Stomach (tissue), 9 donors: Measurements from ENCODE around the gene OGDH. TPM values are rescaled to one million over a fixed set of nuclear protein-coding genes. Genes with fewer than 3 reads are reported as not detected.

Source experiments
- DNase-seq, 2 donors: peaks; one replicate each; pipeline versions ENCODE4 v3.0.0 to v3.0.0-alpha.2; 2013 to 2019
- H3K27ac ChIP-seq, 5 donors: fragments of 200-600 bp in 4 of 5; sonication (generic) in 4 of 5; one replicate each; pipeline ENCODE4 v1.5.1; 2013 to 2019; ENCODE audit warnings: mild to moderate bottlenecking in 1 of 5, moderate library complexity in 1 of 5
- H3K27me3 ChIP-seq, 3 donors: fragments of 200-600 bp; sonication (generic); one replicate each; pipeline ENCODE4 v1.5.1; 2017 to 2019; ENCODE audit warnings: mixed run types in 1 of 3
- H3K36me3 ChIP-seq, 4 donors: fragments of 200-600 bp; sonication (generic); 1 replicate in 3 of 4; 2 replicates in 1 of 4; pipeline ENCODE4 v1.5.1; 2016 to 2019
- H3K4me1 ChIP-seq, 4 donors: fragments of 200-600 bp; sonication (generic); one replicate each; pipeline ENCODE4 v1.5.1; 2016 to 2019
- H3K4me3 ChIP-seq, 4 donors: fragments of 200-600 bp; sonication (generic) in 3 of 4; one replicate each; pipeline ENCODE4 v1.5.1; 2016 to 2019; ENCODE audit warnings: mild to moderate bottlenecking in 1 of 4
- H3K9me3 ChIP-seq, 4 donors: fragments of 200-600 bp; sonication (generic); one replicate each; pipeline ENCODE4 v1.5.1; 2016 to 2019
- CTCF ChIP-seq, 7 experiments: fragments of 450-650 bp in 4 of 7; fragments of 200-600 bp in 3 of 7; sonication (generic) in 3 of 7; IDR thresholded peaks; one replicate each; pipeline ENCODE4 v1.5.1; 2016 to 2019; ENCODE audit warnings: antibody characterized with exemption in 7 of 7, control low read depth in 2 of 7, mild to moderate bottlenecking in 1 of 7
- EP300 ChIP-seq: sonication (generic); formaldehyde crosslinking; IDR thresholded peaks from one replicate; pipeline ENCODE4 v1.6.1; 2017; ENCODE audit warnings: antibody characterized with exemption
- POLR2A ChIP-seq, 4 donors: fragments of 450-650 bp; IDR thresholded peaks; one replicate each; pipeline ENCODE4 v1.6.1; 2016; ENCODE audit warnings: antibody characterized with exemption in 4 of 4, control low read depth in 2 of 4, mild to moderate bottlenecking in 1 of 4, moderate library complexity in 1 of 4
- POLR2AphosphoS5 ChIP-seq, 3 donors: sonication (generic); formaldehyde crosslinking; IDR thresholded peaks; one replicate each; pipeline ENCODE4 v1.6.1; 2016; ENCODE audit warnings: antibody characterized with exemption in 3 of 3
- WGBS, 5 donors: extraction: QIAGEN DNeasy Blood & Tissue Kit in 3 of 5; methylation state at CpG; one replicate each; pipeline versions ENCODE4 v1.1.5 to v1.1.7; 2013 to 2018; 5-methylcytosine and 5-hydroxymethylcytosine counted together
- intact Hi-C: fragments of 100-400 bp; cut with DNase I; formaldehyde crosslinking; loops from one replicate; pipeline ENCODE4 v1.15.1; 2023; ENCODE audit warnings: low total_unique reads
- polyA plus RNA-seq, 3 donors: library from polyadenylated mRNA; stranded (reverse); fragments of 200-250 nt; gene quantifications; one replicate each; pipeline ENCODE4 v1.2.3, GENCODE V29; 2013
- total RNA-seq, 5 donors: library from RNA; depleted of rRNA; stranded (reverse); fragments of >200 nt; gene quantifications; one replicate each; pipeline versions ENCODE4 v1.1.0 to v1.2.3, GENCODE V29; 2014 to 2016
- donor health status: healthy with polysubstance abuse.
- donor health status: Bipolar disorder and iron deficiency.
- donor health status: healthy.

The OGDH gene
- total and polyA plus RNA-seq, 8 donors, result 19.8 to 92.0 (median 31.3) TPM

GRCh38 chr7:44624318-44624717, 17.9 kb downstream of the OGDH start:
- H3K9me3 ChIP-seq, result no peaks in the 10 kb centered on the region
- TF ChIP-seq POLR2A (IDR thresholded peaks at IDR 0.05) (no peak), POLR2AphosphoS5 (IDR thresholded peaks at IDR 0.05) (no peak), CTCF (IDR thresholded peaks at IDR 0.05) (no peak), EP300 (no peak)
- intact Hi-C loops, result no loop called here
- H3K27me3 ChIP-seq, result no peaks in the 10 kb centered on the region
- no peak for DNase-seq
- H3K27ac ChIP-seq, result peak overlapping the region in 1 of 5 donors; percentile 81
- peaks cover 39 to 95% (median 69%) of the 10 kb centered on the region in 4 donors for H3K4me1 ChIP-seq
- 88 to 92% (median 91%) methylated on average over 9 of the region's 9 CpGs for WGBS, 5 donors
- H3K4me3 ChIP-seq, result no peak overlapping the region
- H3K36me3 ChIP-seq, result peaks cover 0 to 42% (median 32%) of the 10 kb centered on the region in 4 donors

DNA sequence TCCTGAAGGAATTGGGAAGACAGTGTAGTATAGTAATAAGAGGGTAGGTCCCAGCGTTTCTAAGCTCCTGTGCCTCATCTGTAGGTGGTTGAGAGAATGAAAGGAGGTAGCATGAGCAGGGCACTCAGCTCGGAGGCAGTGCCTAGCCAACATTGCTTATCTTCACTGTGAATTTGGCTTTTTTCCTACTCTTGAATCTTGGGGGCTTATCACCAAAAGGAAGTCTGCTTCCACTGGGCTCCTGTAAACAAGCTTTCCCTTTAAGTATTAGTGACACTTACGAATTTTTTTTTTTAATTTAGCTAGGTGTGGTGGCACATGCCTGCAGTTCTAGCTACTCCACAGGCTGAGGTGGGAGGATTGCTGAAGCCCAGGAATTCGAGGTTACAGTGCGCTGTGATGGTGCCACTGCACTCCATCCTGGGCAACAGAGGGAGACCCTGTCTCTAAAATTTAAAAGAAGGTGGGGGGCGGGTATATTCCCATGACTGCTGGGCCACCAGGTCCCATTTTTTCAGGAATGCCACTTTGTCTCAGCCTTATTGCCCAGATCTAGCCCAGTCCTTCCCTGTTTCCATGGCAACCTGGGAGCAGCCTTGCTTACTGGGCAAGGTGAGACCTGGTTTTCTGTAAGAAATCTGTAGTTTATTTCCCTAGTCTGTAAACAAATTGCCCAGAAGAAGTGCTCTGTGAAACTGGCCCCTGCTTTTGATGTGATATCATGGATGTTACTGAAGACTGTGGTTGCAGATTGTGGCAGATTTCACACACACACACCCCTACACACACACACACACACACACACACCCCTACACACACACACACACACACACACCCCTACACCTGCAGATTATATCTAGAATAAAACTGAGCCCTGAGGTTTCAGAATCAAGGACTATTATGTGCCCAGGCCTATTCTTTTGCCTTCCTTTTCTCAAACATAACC, 19.4 kb downstream of the OGDH start:
- peak in 2 of 3 donors; percentile 26 to 31 for TF ChIP-seq POLR2AphosphoS5 (IDR thresholded peaks at IDR 0.05)
- TF ChIP-seq EP300, result no peak
- H3K27me3 ChIP-seq, result no peaks in the 10 kb centered on the region
- H3K27ac ChIP-seq, result peak overlapping the region; percentile 16 to 66 (median 59)
- H3K4me1 ChIP-seq, result peaks cover 47 to 97% (median 68%) of the 10 kb centered on the region in 4 donors
- H3K9me3 ChIP-seq, result no peaks in the 10 kb centered on the region
- 31 to 66% (median 39%) methylated on average over 6 of the region's 6 CpGs for WGBS, 5 donors
- peaks cover 4 to 41% (median 32%) of the 10 kb centered on the region in 4 donors for H3K36me3 ChIP-seq
- intact Hi-C loops, result no loop called here
- peak in 1 of 2 donors; percentile 23 for DNase-seq
- H3K4me3 ChIP-seq, result no peak overlapping the region

DNA sequence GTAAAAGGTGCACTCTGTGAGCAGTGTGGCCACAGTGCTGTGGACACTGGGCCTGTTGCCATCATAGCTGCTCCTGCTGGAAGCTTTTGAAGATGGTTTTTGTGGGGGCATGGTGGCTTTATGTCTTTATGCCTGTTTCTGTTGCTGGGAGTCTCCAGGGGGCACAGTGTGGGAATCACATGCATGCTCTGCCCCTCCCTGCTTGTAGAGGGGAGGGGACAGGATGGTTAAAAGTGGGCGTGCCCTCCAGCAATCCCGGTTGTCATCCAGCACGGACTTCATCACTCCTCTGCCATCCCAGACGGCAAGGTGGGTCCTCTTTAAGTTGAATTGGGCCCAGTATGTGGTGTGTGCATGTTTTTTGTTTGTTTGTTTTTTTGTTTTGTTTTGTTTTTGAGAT, 20.2 kb downstream of the OGDH start:
- TF ChIP-seq CTCF (IDR thresholded peaks at IDR 0.05) (no peak), POLR2AphosphoS5 (IDR thresholded peaks at IDR 0.05) (no peak), EP300 (no peak), POLR2A (IDR thresholded peaks at IDR 0.05) (no peak)
- Histone ChIP-seq H3K36me3 (peaks cover 4 to 41% (median 32%) of the 10 kb centered on the region in 4 donors), H3K9me3 (no peaks in the 10 kb centered on the region), H3K27me3 (no peaks in the 10 kb centered on the region), H3K27ac (peak overlapping the region in 3 of 5 donors; percentile 50 to 66 (median 61)), H3K4me1 (peaks cover 51 to 97% (median 68%) of the 10 kb centered on the region in 4 donors), H3K4me3 (no peak overlapping the region)
- WGBS, 5 donors, result 61 to 75% (median 65%) methylated on average over 4 of the region's 4 CpGs
- intact Hi-C loops, result no loop called here
- DNase-seq, result no peak

DNA sequence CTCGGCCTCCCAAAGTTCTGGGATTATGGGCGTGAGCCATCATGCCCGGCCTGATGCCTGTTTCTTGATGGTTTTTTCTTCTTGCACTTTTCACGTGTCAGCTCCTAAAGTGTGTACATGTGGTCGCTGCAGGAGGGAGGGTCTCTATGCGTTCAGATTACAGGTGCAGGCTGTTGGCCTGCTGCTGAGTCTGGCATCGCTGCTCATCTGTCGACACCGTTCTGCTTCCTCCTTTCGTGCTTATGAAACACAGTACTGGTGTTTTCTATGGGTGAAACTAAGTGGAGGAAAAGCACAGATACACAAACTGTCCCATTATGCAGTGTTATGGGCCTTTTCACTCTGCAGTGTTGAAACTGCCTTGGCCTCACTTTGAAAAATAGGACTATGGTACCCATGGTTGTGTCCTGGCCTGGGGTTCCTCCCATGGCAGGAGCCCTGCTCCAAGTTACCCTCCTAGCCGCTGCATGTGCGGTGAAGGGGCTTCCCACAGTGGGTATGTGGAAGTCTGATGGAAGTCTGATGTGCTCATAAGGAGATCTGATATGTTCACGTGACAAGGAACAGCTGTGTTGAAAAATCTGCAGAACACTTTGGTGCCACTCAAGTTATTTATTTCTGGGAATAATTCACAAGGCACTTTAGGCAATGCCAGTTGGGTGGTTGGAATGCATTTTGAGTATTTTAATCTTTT, 23.5 kb downstream of the OGDH start:
- Histone ChIP-seq H3K36me3 (peaks cover 4 to 33% (median 25%) of the 10 kb centered on the region in 4 donors), H3K4me3 (no peak overlapping the region), H3K27me3 (no peaks in the 10 kb centered on the region), H3K27ac (peak overlapping the region in 4 of 5 donors; percentile 13 to 91 (median 88)), H3K9me3 (no peaks in the 10 kb centered on the region), H3K4me1 (peaks cover 63 to 100% (median 77%) of the 10 kb centered on the region in 4 donors)
- TF ChIP-seq EP300, result no peak
- TF ChIP-seq POLR2A (IDR thresholded peaks at IDR 0.05), result no peak
- no peak for TF ChIP-seq CTCF (IDR thresholded peaks at IDR 0.05)
- WGBS, 5 donors, result 78 to 90% (median 82%) methylated on average over 13 of the region's 13 CpGs
- no peak for DNase-seq
- intact Hi-C loops, result no loop called here
